UCSD-AML1 (cell line): Measurements from ENCODE around the gene SORD.
"Not testable (repeated sequence)": the region's sequence is repeated elsewhere in the genome, so short reads cannot be mapped to it uniquely, and the experiment has no call there.

Experiments
- DNase-seq: peaks from one replicate; lab custom pipeline; 2025; ENCODE audit not compliant: unreplicated experiment; lab: John Stamatoyannopoulos, UW

Gene SORD

GRCh38 chr15:45023659-45024225, 747 bp downstream of the SORD start:
- DNase-seq: peak; percentile 27

- DNase-seq: not testable (repeated sequence)
Observed at GRCh38 chr15:45024649-45025048, 1.7 kb downstream of the SORD start.

DNA sequence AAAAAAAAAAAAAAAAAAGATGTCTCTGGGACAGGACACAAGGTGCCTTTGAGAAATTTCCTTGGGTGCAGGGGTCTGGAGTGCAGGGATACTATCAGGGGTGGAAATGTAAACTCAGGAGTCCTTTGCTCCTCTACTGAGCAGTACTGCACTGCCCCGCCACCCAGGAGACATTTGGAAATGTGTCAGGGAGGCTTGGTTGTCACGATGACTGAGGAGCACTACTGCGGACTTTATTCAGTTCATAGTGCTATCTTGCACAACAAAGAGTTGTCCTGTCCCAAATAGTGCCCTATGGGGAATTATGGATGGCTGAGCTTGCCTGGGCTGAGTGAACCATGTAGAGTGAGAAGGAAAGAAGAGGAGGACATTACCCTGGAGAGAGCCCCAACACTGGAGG, 2.6 kb downstream of the SORD start:
- DNase-seq: not testable (repeated sequence)

DNA sequence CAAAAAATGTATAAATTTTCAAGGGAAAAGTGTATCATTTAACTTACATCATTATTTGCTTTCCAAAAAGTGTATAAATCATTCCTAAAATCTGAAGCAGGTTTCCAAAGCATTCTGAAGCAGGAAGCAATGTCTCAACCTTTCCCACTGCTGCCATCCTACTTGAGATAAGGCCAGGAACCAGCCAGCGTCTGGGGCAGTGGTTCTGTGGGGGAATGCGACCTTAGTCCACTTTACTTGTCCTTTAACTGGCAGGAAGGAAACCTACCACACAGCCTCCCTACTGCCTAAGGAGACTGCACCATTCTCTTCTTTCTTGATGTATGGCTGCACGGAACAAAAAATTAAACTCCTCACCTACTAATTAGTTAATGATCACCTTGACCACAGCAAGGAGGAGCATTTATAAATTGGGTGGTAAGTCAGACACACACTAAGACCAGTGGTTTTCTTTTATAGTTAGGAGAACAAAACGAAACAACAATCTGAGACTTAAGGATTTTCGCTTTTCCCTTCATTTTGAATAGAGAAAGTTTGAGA, 3.7 kb downstream of the SORD start:
- no peak for DNase-seq

- no peak for DNase-seq
Observed at GRCh38 chr15:45027220-45027619, 4.2 kb downstream of the SORD start.

DNA sequence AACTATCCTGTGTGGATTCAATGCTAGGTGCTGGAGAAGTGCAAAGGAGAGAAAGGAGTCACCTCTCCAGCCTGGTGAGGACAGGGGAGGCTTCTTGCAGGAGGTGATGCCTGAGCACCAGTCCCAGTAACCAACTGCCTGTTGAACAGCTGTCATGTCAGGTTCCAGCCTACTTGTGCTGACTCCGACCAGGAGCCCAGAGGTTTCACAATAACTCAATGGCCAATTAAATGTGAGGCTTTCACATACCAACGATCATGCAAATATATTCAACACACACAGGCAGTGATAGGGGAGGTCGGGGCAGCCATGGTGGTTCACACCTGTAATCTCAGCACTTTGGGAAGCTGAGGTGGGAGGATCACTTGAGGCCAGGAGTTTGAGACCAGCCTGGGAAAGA, 7.7 kb downstream of the SORD start:
- no peak for DNase-seq

DNA sequence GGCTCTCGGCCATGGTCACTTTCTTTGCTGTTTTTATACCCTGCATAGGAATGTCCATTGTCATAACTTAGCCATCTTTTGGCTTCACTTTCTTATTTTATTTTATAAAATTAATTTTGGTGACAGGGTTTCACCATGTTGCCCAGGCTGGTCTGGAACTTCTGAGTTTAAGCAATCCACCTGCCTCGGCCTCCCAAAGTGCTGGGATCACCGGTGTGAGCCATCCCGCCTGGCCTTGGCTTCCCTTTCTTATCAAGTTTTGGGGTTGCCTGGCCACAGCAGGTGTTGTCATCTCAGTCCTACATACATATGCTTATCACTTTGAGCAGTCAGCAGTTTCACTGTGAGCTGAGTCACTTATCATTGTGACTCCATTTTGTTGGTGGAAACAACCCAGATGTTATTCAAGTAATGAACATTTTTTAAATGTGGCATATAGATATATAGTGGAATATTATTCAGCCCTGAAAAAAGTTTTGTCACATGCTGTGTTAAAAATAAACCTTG, 8.6 kb downstream of the SORD start:
- not testable (repeated sequence) for DNase-seq

- not testable (repeated sequence) for DNase-seq
Observed at GRCh38 chr15:45032501-45032900, 9.5 kb downstream of the SORD start.

- DNase-seq: not testable (repeated sequence)
Observed at GRCh38 chr15:45034087-45034486, 11.1 kb downstream of the SORD start.

GRCh38 chr15:45034600-45035375, 11.8 kb downstream of the SORD start:
- DNase-seq: not testable (repeated sequence)

GRCh38 chr15:45036812-45037781, 14.1 kb downstream of the SORD start:
- DNase-seq: peak; percentile 61

GRCh38 chr15:45037936-45038335, 14.9 kb downstream of the SORD start:
- DNase-seq: no peak

GRCh38 chr15:45040396-45040795, 17.4 kb downstream of the SORD start:
- DNase-seq: not testable (repeated sequence)

DNA sequence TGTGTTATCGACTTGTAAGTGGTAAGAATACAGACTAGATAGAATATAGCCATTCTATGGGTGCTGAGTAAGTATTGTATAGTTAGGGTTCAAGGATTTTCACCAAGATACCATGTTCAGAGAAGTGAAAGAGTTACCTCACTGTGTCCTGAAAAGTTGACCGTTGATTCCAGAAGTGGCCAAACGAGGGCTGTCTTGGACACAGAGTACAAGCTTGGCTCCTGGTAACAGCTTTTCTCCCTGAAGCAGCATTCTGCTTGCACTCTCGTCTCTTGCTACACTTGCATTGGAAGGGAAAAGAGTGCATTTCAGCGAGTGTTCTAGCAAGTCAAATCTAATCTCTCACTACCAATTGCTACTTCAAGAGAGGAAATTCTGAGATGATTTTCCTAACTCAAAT, 18.5 kb downstream of the SORD start:
- not testable (repeated sequence) for DNase-seq

DNA sequence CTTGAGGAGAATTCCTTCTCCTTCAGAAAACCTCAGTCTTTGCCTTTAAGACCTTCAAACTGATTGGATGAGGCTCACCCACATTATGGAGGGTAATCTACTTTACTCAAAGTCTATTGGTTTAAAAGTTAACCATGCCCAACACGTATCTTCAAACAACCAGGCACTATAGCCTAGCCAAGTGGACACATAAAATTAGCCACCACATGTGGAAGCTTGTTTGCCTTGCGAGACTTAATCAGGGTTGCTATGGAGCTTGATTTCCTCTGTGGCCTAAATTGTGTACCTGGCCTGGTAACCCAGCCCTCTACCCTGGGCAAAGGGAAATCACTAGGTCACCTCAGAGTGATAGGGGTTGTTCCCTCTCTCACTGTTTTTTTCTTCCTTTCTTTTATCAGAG, 19.9 kb downstream of the SORD start:
- DNase-seq: not testable (repeated sequence)

- not testable (repeated sequence) for DNase-seq
Observed at GRCh38 chr15:45044270-45044669, 21.3 kb downstream of the SORD start.

- DNase-seq: not testable (repeated sequence)
Observed at GRCh38 chr15:45048449-45048793, 25.4 kb downstream of the SORD start.

DNA sequence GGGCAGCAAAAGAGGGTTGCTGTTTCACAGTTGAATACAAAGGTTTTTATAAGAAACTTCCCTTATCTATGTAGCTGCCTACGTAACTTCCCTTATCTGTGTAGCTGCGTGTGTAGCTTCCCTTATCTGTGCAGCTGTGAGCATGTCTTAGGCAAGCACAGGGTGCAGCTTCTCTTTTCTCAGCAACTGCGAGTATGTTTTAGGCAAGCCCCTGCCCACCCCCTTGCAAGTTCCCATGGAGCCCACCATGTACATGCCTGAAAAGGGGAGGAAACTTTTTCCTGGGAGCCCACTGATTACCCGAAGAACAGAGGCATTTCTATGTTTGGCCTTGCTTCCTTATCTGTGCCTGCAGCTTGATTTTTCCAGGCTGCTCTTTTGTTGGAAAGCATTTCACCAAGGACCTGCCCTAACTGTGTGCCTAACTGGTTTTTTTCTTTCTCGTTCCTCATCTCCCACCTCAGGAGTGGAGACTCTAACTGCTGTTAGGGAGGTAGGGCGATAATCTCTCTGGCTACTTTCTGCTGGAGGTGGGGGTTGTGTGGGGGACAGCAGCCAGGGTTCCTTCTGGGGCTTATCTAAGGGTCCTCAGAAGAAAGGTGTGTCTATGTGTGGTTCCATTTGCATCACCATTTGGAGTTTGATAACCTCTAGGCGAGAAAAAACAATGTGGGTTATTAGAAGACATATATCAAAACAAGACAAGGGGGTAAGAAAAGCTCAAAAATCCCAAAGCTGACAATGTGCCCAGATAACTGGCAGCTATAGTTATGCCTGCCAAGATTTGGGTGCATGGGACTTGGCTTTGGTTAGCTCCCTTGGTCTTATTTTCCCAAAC, 26.0 kb downstream of the SORD start:
- peak; percentile 20 for DNase-seq

GRCh38 chr15:45050587-45050986, 27.6 kb downstream of the SORD start:
- no peak for DNase-seq

- DNase-seq: not testable (repeated sequence)
Observed at GRCh38 chr15:45052676-45053075, 29.7 kb downstream of the SORD start.
